Measurements from ENCODE around the gene HOXA13. TPM values are rescaled to one million over a fixed set of nuclear protein-coding genes. Genes with fewer than 3 reads are reported as not detected.

Gene HOXA13
- total RNA-seq, 1 experiment from 2014 or later: 0.35 TPM

DNA sequence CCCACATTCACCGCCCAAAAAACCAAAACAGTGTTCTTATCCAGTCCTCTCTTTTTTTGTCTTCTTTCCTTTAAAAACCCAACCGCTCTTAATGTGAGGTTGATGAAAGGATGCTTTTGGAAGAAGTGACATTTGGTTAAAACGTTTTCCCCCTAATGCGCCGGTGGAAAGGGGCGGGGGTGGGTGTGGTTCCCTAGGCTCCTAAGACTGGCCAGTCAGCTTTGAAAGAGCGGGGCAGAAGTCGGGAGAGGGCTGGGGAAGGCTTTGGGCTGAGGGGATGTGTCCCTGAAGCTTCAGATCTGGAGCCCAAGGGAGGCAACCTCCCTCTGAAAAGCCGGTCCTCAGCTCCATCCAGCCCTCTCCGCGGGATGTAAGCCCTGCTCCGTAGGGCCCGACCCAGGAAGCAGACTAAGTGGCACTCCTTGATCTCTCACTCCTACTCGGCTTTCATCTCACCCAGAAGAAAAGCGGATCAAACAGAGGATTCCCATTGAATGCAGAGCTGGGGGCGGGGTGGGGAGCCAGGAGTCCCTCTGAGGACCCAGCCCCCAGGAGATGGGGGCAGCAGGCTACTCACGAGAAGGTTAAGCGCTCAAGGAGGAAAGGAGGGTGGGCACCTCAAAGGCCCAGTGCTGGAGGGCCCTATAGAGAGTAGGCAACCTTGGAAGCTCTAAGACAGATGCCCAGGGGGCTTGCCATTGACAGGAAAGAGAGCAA, 40.3 kb upstream of the HOXA13 start:
- Histone ChIP-seq H3K9me3 (ENCODE audit: insufficient read depth, low read depth) (no peaks in the 10 kb centered on the region), H3K79me2 (ENCODE audit: low read depth) (no peaks in the 10 kb centered on the region), H3F3A (ENCODE audit: insufficient read depth, low read depth) (no peaks in the 10 kb centered on the region), H3K4me1 (replicated peaks; ENCODE audit: insufficient read depth) (no peaks in the 10 kb centered on the region), H3K4me3 (no peak overlapping the region), H3K36me3 (ENCODE audit: low read depth) (no peaks in the 10 kb centered on the region), H2AFZ (no peak overlapping the region), H4K20me1 (ENCODE audit: insufficient read depth) (no peaks in the 10 kb centered on the region), H3K27ac (no peak overlapping the region), H3K4me2 (no peak overlapping the region), H3K9me2 (ENCODE audit: insufficient read depth) (no peaks in the 10 kb centered on the region), H3K27me3 (ENCODE audit: insufficient read depth, low read depth) (peaks cover 23% of the 10 kb centered on the region; the same call in 1 of the 2 replicates)
- POLR2A ChIA-PET (ENCODE audit: unreplicated experiment): no interaction called here
- DNase-seq: no peak
- no peak for TF ChIP-seq EZH2 (IDR thresholded peaks at IDR 0.05; ENCODE audit: low read depth)
- TF ChIP-seq, protein P1, sequence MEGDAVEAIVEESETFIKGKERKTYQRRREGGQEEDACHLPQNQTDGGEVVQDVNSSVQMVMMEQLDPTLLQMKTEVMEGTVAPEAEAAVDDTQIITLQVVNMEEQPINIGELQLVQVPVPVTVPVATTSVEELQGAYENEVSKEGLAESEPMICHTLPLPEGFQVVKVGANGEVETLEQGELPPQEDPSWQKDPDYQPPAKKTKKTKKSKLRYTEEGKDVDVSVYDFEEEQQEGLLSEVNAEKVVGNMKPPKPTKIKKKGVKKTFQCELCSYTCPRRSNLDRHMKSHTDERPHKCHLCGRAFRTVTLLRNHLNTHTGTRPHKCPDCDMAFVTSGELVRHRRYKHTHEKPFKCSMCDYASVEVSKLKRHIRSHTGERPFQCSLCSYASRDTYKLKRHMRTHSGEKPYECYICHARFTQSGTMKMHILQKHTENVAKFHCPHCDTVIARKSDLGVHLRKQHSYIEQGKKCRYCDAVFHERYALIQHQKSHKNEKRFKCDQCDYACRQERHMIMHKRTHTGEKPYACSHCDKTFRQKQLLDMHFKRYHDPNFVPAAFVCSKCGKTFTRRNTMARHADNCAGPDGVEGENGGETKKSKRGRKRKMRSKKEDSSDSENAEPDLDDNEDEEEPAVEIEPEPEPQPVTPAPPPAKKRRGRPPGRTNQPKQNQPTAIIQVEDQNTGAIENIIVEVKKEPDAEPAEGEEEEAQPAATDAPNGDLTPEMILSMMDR (conservative IDR thresholded peaks at IDR 0.05): no peak
- CTCF ChIA-PET: no interaction called here
- BruUV-seq (replicated peaks): no TSS peak
- intact Hi-C loops (cut with micrococcal nuclease; ENCODE audit: unreplicated experiment): no loop called here

DNA sequence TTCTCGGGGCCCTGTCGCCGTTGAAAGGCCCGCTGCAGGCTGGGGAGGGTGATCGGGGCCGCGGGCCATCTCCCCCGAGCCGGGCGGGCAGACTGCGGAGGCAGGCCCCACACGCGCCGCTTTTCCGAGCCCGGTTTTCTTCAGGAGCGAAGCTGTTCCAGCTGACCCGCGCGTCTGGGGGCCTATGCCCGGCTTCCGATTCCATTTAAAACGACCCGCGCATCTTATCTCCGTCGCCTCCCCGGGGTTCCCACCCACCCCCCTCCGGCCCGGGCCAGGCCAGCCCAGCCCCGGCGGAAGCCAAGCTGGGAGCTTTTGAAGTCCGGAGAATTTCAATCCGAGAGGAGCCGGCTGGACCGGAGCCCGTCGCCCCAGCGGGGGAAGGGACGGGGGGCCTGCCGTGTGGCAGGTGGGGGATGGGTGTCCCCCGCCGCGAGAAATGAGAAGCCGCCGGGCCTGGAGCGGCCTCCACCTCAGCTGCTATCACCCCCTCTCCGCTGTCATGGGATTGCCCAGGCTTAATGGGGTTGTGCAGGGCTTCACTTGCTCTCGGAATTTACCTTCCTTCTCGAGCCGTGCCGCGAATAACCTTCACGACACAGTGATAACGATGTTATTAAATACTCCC, 39.6 kb upstream of the HOXA13 start:
- TF ChIP-seq EZH2 (IDR thresholded peaks at IDR 0.05; ENCODE audit: low read depth): no peak
- TF ChIP-seq, protein P1 (conservative IDR thresholded peaks at IDR 0.05): no peak
- CTCF ChIA-PET: interaction anchor here (0.6 kb wide), 1 partner anchor 281 kb away, joined by 3 read pairs; no protein-coding TSS in a partner anchor
- DNase-seq: no peak
- Histone ChIP-seq H3K36me3 (ENCODE audit: low read depth) (no peaks in the 10 kb centered on the region), H3K79me2 (ENCODE audit: low read depth) (no peaks in the 10 kb centered on the region), H3K9me2 (ENCODE audit: insufficient read depth) (no peaks in the 10 kb centered on the region), H3K4me1 (replicated peaks; ENCODE audit: insufficient read depth) (no peaks in the 10 kb centered on the region), H3K27ac (no peak overlapping the region), H3K9me3 (ENCODE audit: insufficient read depth, low read depth) (no peaks in the 10 kb centered on the region), H2AFZ (no peak overlapping the region), H3K4me3 (no peak overlapping the region), H3K4me2 (no peak overlapping the region), H4K20me1 (ENCODE audit: insufficient read depth) (no peaks in the 10 kb centered on the region), H3K27me3 (ENCODE audit: insufficient read depth, low read depth) (peaks cover 23% of the 10 kb centered on the region; the same call in 1 of the 2 replicates), H3F3A (ENCODE audit: insufficient read depth, low read depth) (no peaks in the 10 kb centered on the region)
- intact Hi-C loops (cut with micrococcal nuclease; ENCODE audit: unreplicated experiment): loop anchor here (10.0 kb wide), 1 partner anchor 105 kb away; no protein-coding TSS in a partner anchor
- no TSS peak for BruUV-seq (replicated peaks)
- POLR2A ChIA-PET (ENCODE audit: unreplicated experiment): no interaction called here

DNA sequence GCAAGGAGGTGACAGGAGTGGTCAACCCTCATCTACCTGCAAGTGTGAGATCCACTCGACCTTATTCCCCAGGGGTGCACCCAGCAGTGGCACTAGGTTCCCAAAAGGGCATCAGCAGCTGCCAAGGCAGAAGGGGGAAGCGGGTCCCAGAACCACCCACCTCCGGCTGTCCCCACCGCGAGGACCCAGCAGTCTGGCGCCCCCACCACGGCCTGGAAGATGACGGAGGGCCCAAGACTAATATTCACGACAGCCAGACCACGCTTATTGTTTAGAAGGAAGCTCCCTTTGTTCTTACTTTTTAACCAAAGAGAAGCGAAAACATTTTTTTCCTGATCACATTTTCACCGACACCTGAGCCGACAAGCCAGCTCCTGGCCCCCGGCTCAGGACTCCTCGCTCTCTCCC, 39.1 kb upstream of the HOXA13 start:
- POLR2A ChIA-PET (ENCODE audit: unreplicated experiment): no interaction called here
- no TSS peak for BruUV-seq (replicated peaks)
- H3K4me1 ChIP-seq (replicated peaks; ENCODE audit: insufficient read depth): no peaks in the 10 kb centered on the region
- H3K9me2 ChIP-seq (ENCODE audit: insufficient read depth): no peaks in the 10 kb centered on the region
- H3K27me3 ChIP-seq (ENCODE audit: insufficient read depth, low read depth): peaks cover 23% of the 10 kb centered on the region; the same call in 1 of the 2 replicates
- no peaks in the 10 kb centered on the region for H3K79me2 ChIP-seq (ENCODE audit: low read depth)
- DNase-seq: no peak
- H3K27ac ChIP-seq: no peak overlapping the region
- no peak for TF ChIP-seq EZH2 (IDR thresholded peaks at IDR 0.05; ENCODE audit: low read depth)
- TF ChIP-seq, protein P1 (conservative IDR thresholded peaks at IDR 0.05): no peak
- H2AFZ ChIP-seq: no peak overlapping the region
- no peaks in the 10 kb centered on the region for H3F3A ChIP-seq (ENCODE audit: insufficient read depth, low read depth)
- no peak overlapping the region for H3K4me2 ChIP-seq
- no peaks in the 10 kb centered on the region for H3K9me3 ChIP-seq (ENCODE audit: insufficient read depth, low read depth)
- H4K20me1 ChIP-seq (ENCODE audit: insufficient read depth): no peaks in the 10 kb centered on the region
- CTCF ChIA-PET: interaction anchor here (0.6 kb wide), 1 partner anchor 281 kb away, joined by 3 read pairs; no protein-coding TSS in a partner anchor
- H3K4me3 ChIP-seq: no peak overlapping the region
- H3K36me3 ChIP-seq (ENCODE audit: low read depth): no peaks in the 10 kb centered on the region
- intact Hi-C loops (cut with micrococcal nuclease; ENCODE audit: unreplicated experiment): loop anchor here (10.0 kb wide), 1 partner anchor 106 kb away; no protein-coding TSS in a partner anchor
